Mesendoderm (in vitro differentiated cells): Measurements from ENCODE around the gene BDKRB1.

Source experiments
- DNase-seq: peaks from one replicate; pipeline ENCODE4 v3.0.0; 2013
- H2AK5ac ChIP-seq: 2 replicates; pipeline ENCODE4 v1.6.1; 2013; ENCODE audit warnings: low read length, inconsistent platforms
- H2BK120ac ChIP-seq: 2 replicates; pipeline ENCODE4 v1.6.1; 2013; ENCODE audit warnings: low read depth, mild to moderate bottlenecking, low read length, moderate library complexity, mixed read lengths
- H2BK15ac ChIP-seq: replicated peaks from 2 replicates; pipeline ENCODE4 v1.6.1; 2013; ENCODE audit warnings: low read depth, mild to moderate bottlenecking, moderate library complexity
- H2BK5ac ChIP-seq: 2 replicates; pipeline ENCODE4 v1.6.1; 2013; ENCODE audit warnings: low read length, inconsistent platforms
- H3K18ac ChIP-seq: 2 replicates; pipeline ENCODE4 v1.6.1; 2013; ENCODE audit warnings: mild to moderate bottlenecking, low read length, mixed read lengths
- H3K23ac ChIP-seq: one replicate; pipeline ENCODE4 v1.6.1; 2013; ENCODE audit warnings: low read length
- H3K27ac ChIP-seq: 2 replicates; pipeline ENCODE4 v1.5.1; 2013; ENCODE audit warnings: low read depth, mild to moderate bottlenecking, inconsistent platforms, low read length, moderate library complexity
- H3K27me3 ChIP-seq: 2 replicates; pipeline ENCODE4 v1.6.1; 2013; ENCODE audit warnings: low read length, control low read depth, mild to moderate bottlenecking, inconsistent platforms; ENCODE audit not compliant: insufficient read depth, poor library complexity
- H3K36me3 ChIP-seq: 2 replicates; pipeline ENCODE4 v1.6.1; 2013; ENCODE audit warnings: low read length, inconsistent platforms; ENCODE audit not compliant: control insufficient read depth, insufficient read depth
- H3K4ac ChIP-seq: one replicate; pipeline ENCODE4 v1.6.1; 2013; ENCODE audit warnings: low read depth, mild to moderate bottlenecking, low read length, moderate library complexity
- H3K4me1 ChIP-seq: 2 replicates; pipeline ENCODE4 v1.6.1; 2013; ENCODE audit warnings: low read depth, low read length, inconsistent platforms; ENCODE audit not compliant: control insufficient read depth
- H3K4me2 ChIP-seq: 2 replicates; pipeline ENCODE4 v1.6.1; 2013; ENCODE audit warnings: low read length
- H3K4me3 ChIP-seq: 2 replicates; pipeline ENCODE4 v1.5.1; 2013; ENCODE audit warnings: mild to moderate bottlenecking, low read length
- H3K56ac ChIP-seq: one replicate; pipeline ENCODE4 v1.6.1; 2013; ENCODE audit warnings: low read length
- H3K79me1 ChIP-seq: 2 replicates; pipeline ENCODE4 v1.6.1; 2013; ENCODE audit warnings: low read length, inconsistent platforms
- H3K79me2 ChIP-seq: 2 replicates; pipeline ENCODE4 v1.6.1; 2013; ENCODE audit warnings: mild to moderate bottlenecking, low read length; ENCODE audit not compliant: control insufficient read depth, insufficient read depth
- H3K9ac ChIP-seq: 2 replicates; pipeline ENCODE4 v1.6.1; 2013; ENCODE audit warnings: low read length, inconsistent platforms
- H4K5ac ChIP-seq: one replicate; pipeline ENCODE4 v1.6.1; 2013; ENCODE audit warnings: low read length
- H4K8ac ChIP-seq: one replicate; pipeline ENCODE4 v1.6.1; 2013; ENCODE audit warnings: low read depth, mild to moderate bottlenecking, control low read depth, low read length, moderate library complexity
- WGBS: extraction: QIAGEN DNeasy Blood & Tissue Kit; methylation state at CpG from one replicate; pipeline ENCODE4 v1.1.7; 2013; ENCODE audit warnings: low lambda C conversion rate, missing lambda C conversion rate; ENCODE audit not compliant: insufficient coverage; ENCODE audit errors: extremely low coverage; 5-methylcytosine and 5-hydroxymethylcytosine counted together

Gene BDKRB1

DNA sequence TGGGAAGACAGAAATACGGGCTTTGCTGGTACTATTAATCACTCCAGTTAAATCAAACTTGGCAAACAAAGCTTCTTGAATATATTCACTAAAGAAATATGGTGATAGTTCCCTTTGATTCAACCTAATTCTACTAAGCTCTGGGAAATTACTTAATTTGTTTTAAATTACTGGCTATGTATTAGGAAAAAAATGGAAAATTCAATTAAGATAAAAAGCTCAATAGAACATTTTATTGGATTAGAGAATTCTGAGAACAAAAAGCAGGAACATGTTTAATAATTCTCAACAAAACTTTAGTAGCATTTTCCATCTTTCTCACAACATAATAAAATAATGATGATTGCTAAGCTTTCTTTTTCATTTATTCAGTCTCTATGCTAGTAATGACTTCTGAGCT is 30.2 kb downstream of the BDKRB1 start:
- Histone ChIP-seq H4K5ac (no peak overlapping the region), H2BK120ac (no peak overlapping the region), H3K27me3 (no peaks in the 10 kb centered on the region), H3K4ac (no peak overlapping the region), H3K4me3 (no peak overlapping the region), H3K23ac (no peak overlapping the region), H2AK5ac (no peak overlapping the region), H4K8ac (no peak overlapping the region), H3K27ac (no peak overlapping the region), H2BK5ac (no peak overlapping the region), H3K4me1 (no peaks in the 10 kb centered on the region), H2BK15ac (no peak overlapping the region), H3K79me2 (no peaks in the 10 kb centered on the region), H3K4me2 (no peak overlapping the region), H3K36me3 (no peaks in the 10 kb centered on the region), H3K9ac (no peak overlapping the region), H3K56ac (no peak overlapping the region), H3K18ac (no peak overlapping the region), H3K79me1 (no peaks in the 10 kb centered on the region)
- WGBS = no CpG with 5 or more reads among the region's 1 CpG
- no peak for DNase-seq

GRCh38 chr14:96287856-96288255 is 31.8 kb downstream of the BDKRB1 start:
- no peak overlapping the region for H3K9ac ChIP-seq
- WGBS = no CpG with 5 or more reads among the region's 1 CpG

GRCh38 chr14:96294246-96294645 is 38.2 kb downstream of the BDKRB1 start:
- H3K4me2 ChIP-seq = no peak overlapping the region
- no peak overlapping the region for H2BK120ac ChIP-seq
- H3K56ac ChIP-seq = no peak overlapping the region
- H3K4me3 ChIP-seq = no peak overlapping the region
- no peak for DNase-seq
- no peak overlapping the region for H3K23ac ChIP-seq
- no peak overlapping the region for H2BK15ac ChIP-seq
- no peaks in the 10 kb centered on the region for H3K27me3 ChIP-seq
- H4K5ac ChIP-seq = no peak overlapping the region
- no peaks in the 10 kb centered on the region for H3K79me1 ChIP-seq
- no CpG with 5 or more reads among the region's 7 CpGs for WGBS
- no peak overlapping the region for H2BK5ac ChIP-seq
- H3K27ac ChIP-seq = no peak overlapping the region
- H3K9ac ChIP-seq = no peak overlapping the region
- no peaks in the 10 kb centered on the region for H3K36me3 ChIP-seq
- H2AK5ac ChIP-seq = no peak overlapping the region
- H3K18ac ChIP-seq = no peak overlapping the region
- no peak overlapping the region for H3K4ac ChIP-seq
- H3K4me1 ChIP-seq = no peaks in the 10 kb centered on the region
- H3K79me2 ChIP-seq = no peaks in the 10 kb centered on the region
- H4K8ac ChIP-seq = no peak overlapping the region

More at GRCh38 chr14:96287856-96288255, 31.8 kb downstream of the BDKRB1 start:
- Histone ChIP-seq H3K36me3 (no peaks in the 10 kb centered on the region), H3K56ac (no peak overlapping the region), H3K4ac (no peak overlapping the region), H3K79me2 (no peaks in the 10 kb centered on the region), H3K4me2 (no peak overlapping the region), H3K4me3 (no peak overlapping the region), H3K4me1 (no peaks in the 10 kb centered on the region), H2BK5ac (no peak overlapping the region), H4K5ac (no peak overlapping the region), H3K18ac (no peak overlapping the region), H3K27me3 (no peaks in the 10 kb centered on the region), H3K27ac (no peak overlapping the region), H2BK120ac (no peak overlapping the region), H2AK5ac (no peak overlapping the region), H3K23ac (no peak overlapping the region), H4K8ac (no peak overlapping the region), H3K79me1 (no peaks in the 10 kb centered on the region), H2BK15ac (no peak overlapping the region)
- DNase-seq = no peak

DNA sequence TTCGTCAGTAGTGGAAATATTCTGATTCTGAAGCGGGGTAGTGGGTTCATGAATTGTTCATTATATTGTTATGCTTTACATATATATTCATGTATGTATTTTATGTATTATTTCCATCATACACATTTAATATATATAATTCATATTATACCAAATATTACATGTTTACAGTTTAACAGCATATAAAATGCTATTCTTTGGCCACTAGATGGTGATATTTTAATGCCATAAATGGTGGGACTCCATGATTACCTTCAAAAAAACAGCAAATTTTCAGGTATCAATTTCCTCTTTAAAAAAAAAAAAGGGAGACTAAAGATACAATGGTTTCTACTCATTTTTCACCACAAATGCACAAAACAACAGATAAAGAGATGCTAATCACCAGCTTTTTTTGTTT is 41.0 kb downstream of the BDKRB1 start:
- WGBS = no CpG with 5 or more reads among the region's 2 CpGs

DNA sequence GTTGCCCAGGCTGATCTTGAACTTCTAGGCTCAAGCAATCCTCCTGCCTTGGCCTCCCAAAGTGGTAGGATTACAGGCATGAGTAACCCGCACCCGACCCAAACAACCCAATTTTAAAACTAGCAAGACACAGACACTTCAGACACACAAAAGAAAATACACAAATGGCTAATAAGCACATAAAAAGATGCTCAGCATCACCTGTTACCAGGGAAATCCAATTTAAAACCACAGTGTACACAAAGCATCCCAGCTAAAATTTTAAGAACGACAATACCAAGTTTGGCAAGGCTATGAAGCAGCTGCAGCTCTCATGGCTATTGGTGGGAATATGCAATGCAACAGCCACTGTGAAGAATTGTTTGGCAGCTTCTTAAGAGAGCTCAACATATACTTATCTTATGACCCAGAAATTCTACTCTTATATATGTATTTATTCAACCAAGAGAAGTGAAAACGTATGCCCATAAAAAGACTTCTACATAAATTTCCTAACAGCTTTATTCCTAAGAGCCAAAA is 42.0 kb downstream of the BDKRB1 start:
- Histone ChIP-seq H2BK15ac (no peak overlapping the region), H2BK120ac (no peak overlapping the region), H3K4me1 (no peaks in the 10 kb centered on the region), H2BK5ac (no peak overlapping the region), H3K4me2 (no peak overlapping the region), H4K5ac (no peak overlapping the region), H3K23ac (no peak overlapping the region), H3K79me2 (no peaks in the 10 kb centered on the region), H3K18ac (no peak overlapping the region), H2AK5ac (no peak overlapping the region), H3K36me3 (no peaks in the 10 kb centered on the region), H3K4me3 (no peak overlapping the region), H3K9ac (no peak overlapping the region), H3K27me3 (no peaks in the 10 kb centered on the region), H4K8ac (no peak overlapping the region), H3K27ac (no peak overlapping the region), H3K79me1 (no peaks in the 10 kb centered on the region), H3K56ac (no peak overlapping the region), H3K4ac (no peak overlapping the region)
- DNase-seq = no peak
- no CpG with 5 or more reads among the region's 4 CpGs for WGBS

More for the DNA sequence above, 41.0 kb downstream of the BDKRB1 start:
- H3K27ac ChIP-seq = no peak overlapping the region
- H3K56ac ChIP-seq = no peak overlapping the region
- no peak for DNase-seq
- no peak overlapping the region for H2BK5ac ChIP-seq
- H4K8ac ChIP-seq = no peak overlapping the region
- no peak overlapping the region for H3K18ac ChIP-seq
- H2AK5ac ChIP-seq = no peak overlapping the region
- no peak overlapping the region for H3K23ac ChIP-seq
- H3K36me3 ChIP-seq = no peaks in the 10 kb centered on the region
- no peaks in the 10 kb centered on the region for H3K79me2 ChIP-seq
- H3K9ac ChIP-seq = no peak overlapping the region
- no peaks in the 10 kb centered on the region for H3K4me1 ChIP-seq
- no peak overlapping the region for H3K4me2 ChIP-seq
- H2BK120ac ChIP-seq = no peak overlapping the region
- H3K4me3 ChIP-seq = no peak overlapping the region
- H3K4ac ChIP-seq = no peak overlapping the region
- no peaks in the 10 kb centered on the region for H3K79me1 ChIP-seq
- H4K5ac ChIP-seq = no peak overlapping the region
- H3K27me3 ChIP-seq = no peaks in the 10 kb centered on the region
- H2BK15ac ChIP-seq = no peak overlapping the region

DNA sequence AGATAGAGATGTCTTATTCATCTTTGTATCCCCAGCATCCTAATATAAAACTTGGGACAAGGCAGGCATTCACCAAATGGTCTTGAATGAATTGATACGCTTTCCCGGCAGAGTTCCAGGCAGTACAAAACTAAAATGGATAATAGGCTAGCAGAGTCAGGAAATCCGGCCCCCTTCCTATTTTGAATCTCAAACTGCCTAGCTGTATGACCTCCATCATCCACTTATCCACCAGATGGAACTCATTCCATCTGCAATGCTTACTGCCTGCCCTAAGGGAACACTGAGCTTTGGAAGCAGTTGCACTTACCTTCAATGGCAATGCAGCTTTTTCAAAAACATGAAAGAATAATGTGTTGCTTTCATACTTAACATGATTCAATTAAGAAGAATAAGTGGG is 43.4 kb downstream of the BDKRB1 start:
- Histone ChIP-seq H3K4ac (no peak overlapping the region), H3K23ac (no peak overlapping the region), H3K56ac (no peak overlapping the region), H3K18ac (no peak overlapping the region), H3K36me3 (no peaks in the 10 kb centered on the region), H2AK5ac (no peak overlapping the region), H2BK120ac (no peak overlapping the region), H3K79me2 (no peaks in the 10 kb centered on the region), H3K79me1 (no peaks in the 10 kb centered on the region), H3K4me1 (no peaks in the 10 kb centered on the region), H3K4me3 (no peak overlapping the region), H3K4me2 (no peak overlapping the region), H2BK5ac (no peak overlapping the region), H4K5ac (no peak overlapping the region), H2BK15ac (no peak overlapping the region), H3K27ac (no peak overlapping the region), H3K9ac (no peak overlapping the region), H3K27me3 (no peaks in the 10 kb centered on the region), H4K8ac (no peak overlapping the region)
- no CpG with 5 or more reads among the region's 3 CpGs for WGBS
- DNase-seq = no peak
